Liver (tissue), 9 donors: ENCODE results near the gene ARID5A. TPM values are rescaled to one million over a fixed set of nuclear protein-coding genes. Genes with fewer than 3 reads are reported as not detected.
A peak's percentile ranks its signal among the peaks of the same experiment; 100 is the strongest.

Source experiments
- DNase-seq: peaks from one replicate; pipeline ENCODE4 v3.0.0-alpha.2; 2017; ENCODE audit warnings: low spot score
- H3K27ac ChIP-seq, 2 donors: one replicate each; pipeline ENCODE4 v1.7.0; 2013; ENCODE audit warnings: inconsistent platforms in 2 of 2, low read length in 2 of 2, control low read depth in 1 of 2, low read depth in 1 of 2, mild to moderate bottlenecking in 1 of 2
- H3K27me3 ChIP-seq, 4 donors: one replicate each; pipeline versions ENCODE4 v1.6.1 to v1.7.0; 2013; ENCODE audit warnings: low read length in 3 of 4, inconsistent platforms in 1 of 4, mild to moderate bottlenecking in 1 of 4, moderate library complexity in 1 of 4; ENCODE audit not compliant: control insufficient read depth in 4 of 4, insufficient read depth in 4 of 4
- H3K36me3 ChIP-seq, 4 donors: one replicate each; pipeline versions ENCODE4 v1.6.1 to v1.7.0; 2013; ENCODE audit warnings: low read length in 3 of 4, mild to moderate bottlenecking in 3 of 4, low read depth in 1 of 4, moderate library complexity in 1 of 4; ENCODE audit not compliant: control insufficient read depth in 4 of 4, insufficient read depth in 3 of 4
- H3K4me1 ChIP-seq, 4 donors: one replicate each; pipeline versions ENCODE4 v1.6.1 to v1.7.0; 2013; ENCODE audit warnings: low read length in 3 of 4, mild to moderate bottlenecking in 3 of 4, moderate library complexity in 1 of 4; ENCODE audit not compliant: control insufficient read depth in 4 of 4, insufficient read depth in 4 of 4
- H3K4me3 ChIP-seq, 3 donors: one replicate each; pipeline versions ENCODE4 v1.6.1 to v1.7.0; 2013; ENCODE audit warnings: low read length in 3 of 3, control low read depth in 1 of 3, low read depth in 1 of 3, mild to moderate bottlenecking in 1 of 3
- H3K9ac ChIP-seq, 2 donors: one replicate each; pipeline ENCODE4 v1.7.0; 2013; ENCODE audit warnings: low read length in 2 of 2, mild to moderate bottlenecking in 2 of 2, moderate library complexity in 2 of 2, control low read depth in 1 of 2, low read depth in 1 of 2
- H3K9me3 ChIP-seq, 4 donors: one replicate each; pipeline versions ENCODE4 v1.6.1 to v1.7.0; 2013; ENCODE audit warnings: low read length in 3 of 4; ENCODE audit not compliant: control insufficient read depth in 4 of 4
- ATF3 ChIP-seq: IDR thresholded peaks from 2 replicates; pipeline ENCODE4 v1.6.1; 2016; ENCODE audit warnings: antibody characterized with exemption
- EGR1 ChIP-seq, 2 donors: IDR thresholded peaks; 2 replicates each; pipeline ENCODE4 v1.6.1; 2016 to 2018; ENCODE audit warnings: antibody characterized with exemption in 2 of 2, low read depth in 2 of 2
- GABPA ChIP-seq, 2 donors: IDR thresholded peaks in 1 of 2; conservative IDR thresholded peaks in 1 of 2; 2 replicates each; pipeline ENCODE4 v1.6.1; 2016; ENCODE audit warnings: antibody characterized with exemption in 2 of 2, mild to moderate bottlenecking in 1 of 2, moderate library complexity in 1 of 2
- HNF4A ChIP-seq, 2 donors: conservative IDR thresholded peaks; 2 replicates each; pipeline ENCODE4 v1.6.1; 2016; ENCODE audit warnings: antibody characterized with exemption in 2 of 2, mild to moderate bottlenecking in 2 of 2
- JUND ChIP-seq, 2 donors: IDR thresholded peaks; 2 replicates each; pipeline ENCODE4 v1.6.1; 2016; ENCODE audit warnings: antibody characterized with exemption in 2 of 2
- NR2F2 ChIP-seq: IDR thresholded peaks from 2 replicates; pipeline ENCODE4 v1.6.1; 2016; ENCODE audit warnings: antibody characterized with exemption
- REST ChIP-seq: IDR thresholded peaks from 2 replicates; pipeline ENCODE4 v1.6.1; 2016; ENCODE audit warnings: antibody characterized with exemption, mild to moderate bottlenecking
- SP1 ChIP-seq: IDR thresholded peaks from 2 replicates; pipeline ENCODE4 v1.6.1; 2018; ENCODE audit warnings: antibody characterized with exemption, mild to moderate bottlenecking
- TAF1 ChIP-seq: conservative IDR thresholded peaks from 2 replicates; pipeline ENCODE4 v1.6.1; 2016; ENCODE audit warnings: antibody characterized with exemption, mild to moderate bottlenecking
- WGBS: extraction: QIAGEN DNeasy Blood & Tissue Kit; methylation state at CpG from one replicate; pipeline ENCODE4 v1.1.7; 2013; 5-methylcytosine and 5-hydroxymethylcytosine counted together
- polyA plus RNA-seq, 2 donors: library from polyadenylated mRNA; stranded (reverse) in 1 of 2; unstranded in 1 of 2; fragments of 200-250 nt in 1 of 2; fragments of >200 nt in 1 of 2; fragmentation: Nextera tagmentation in 1 of 2; extraction: Ambion mirVana in 1 of 2; gene quantifications; one replicate each; pipeline versions ENCODE4 v1.2.1 to v1.2.3, GENCODE V29; 2013 to 2015
- total RNA-seq, 2 donors: library from RNA; depleted of rRNA; stranded (reverse); fragments of >200 nt; gene quantifications; one replicate each; pipeline ENCODE4 v1.2.3, GENCODE V29; 2014
- TF ChIP-seq, protein P1 (sequence below): IDR thresholded peaks from 2 replicates; pipeline ENCODE4 v1.6.1; 2016; ENCODE audit warnings: antibody characterized with exemption
- donor health status: healthy.
- donor health status: healthy.
- donor health status: healthy.
- donor health status: healthy.
- donor health status: healthy.

Gene ARID5A
- total and polyA plus RNA-seq, 4 donors = 7.4 to 17.8 (median 11.0) TPM

- peaks cover 3 to 10% (median 7%) of the 10 kb centered on the region in 4 donors for H3K4me1 ChIP-seq
These were observed 2.1 kb downstream of the ARID5A start for GRCh38 chr2:96538487-96539214.

DNA sequence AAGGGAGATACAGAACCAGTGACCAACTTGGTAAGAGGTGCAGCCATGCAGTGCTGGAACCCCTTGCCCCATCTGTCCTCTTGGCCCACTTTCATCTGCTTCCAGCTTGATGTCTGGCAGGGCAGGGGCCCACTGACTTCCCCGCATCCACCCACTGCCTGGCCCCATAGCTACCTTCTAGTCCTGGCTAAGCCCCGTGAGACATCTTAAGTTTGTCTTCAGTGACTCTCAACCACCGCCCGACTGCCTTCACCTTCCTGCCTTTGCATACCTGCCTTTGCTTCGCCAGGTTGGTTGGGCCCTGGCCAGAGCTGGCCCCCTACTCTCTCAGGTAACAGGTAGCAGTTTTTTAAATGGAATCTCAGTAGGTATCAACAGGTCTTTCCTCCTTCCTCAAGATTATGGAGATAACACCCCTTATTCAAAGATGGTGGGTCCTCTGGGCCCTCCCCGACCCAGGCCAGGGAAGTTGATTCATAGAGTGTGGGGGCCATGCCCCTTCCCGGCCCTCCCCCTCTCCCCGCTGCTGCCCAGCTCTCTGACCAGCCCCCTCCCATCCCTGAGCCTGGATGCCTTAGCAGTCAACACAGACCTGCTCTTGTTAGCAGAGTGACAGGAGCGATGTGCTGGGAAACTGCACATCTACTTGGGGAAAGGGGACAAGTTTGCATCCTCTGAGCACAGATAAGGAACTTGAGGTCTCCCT lies 2.8 kb downstream of the ARID5A start:
- TF ChIP-seq ATF3 (no peak), REST (no peak), NR2F2 (no peak)
- H3K36me3 ChIP-seq = no peaks in the 10 kb centered on the region
- no peak overlapping the region for H3K4me3 ChIP-seq
- H3K4me1 ChIP-seq = peaks cover 3 to 10% (median 7%) of the 10 kb centered on the region in 4 donors
- no peaks in the 10 kb centered on the region for H3K27me3 ChIP-seq
- no peaks in the 10 kb centered on the region for H3K9me3 ChIP-seq
- H3K27ac ChIP-seq = peak overlapping the region; percentile 3 to 34
- no peak overlapping the region for H3K9ac ChIP-seq
- 88% methylated on average over 9 of the region's 9 CpGs for WGBS
- DNase-seq = no peak

More at GRCh38 chr2:96538487-96539214, 2.1 kb downstream of the ARID5A start:
- H3K27ac ChIP-seq = peak overlapping the region; percentile 87 to 91
- H3K9me3 ChIP-seq = no peaks in the 10 kb centered on the region
- H3K36me3 ChIP-seq = no peaks in the 10 kb centered on the region
- no peak for DNase-seq
- TF ChIP-seq EGR1 (IDR thresholded peaks at IDR 0.05; ENCODE audit: low read depth in 2 of 2) = no peak
- peak; percentile 30 for TF ChIP-seq TAF1
- TF ChIP-seq, protein P1, sequence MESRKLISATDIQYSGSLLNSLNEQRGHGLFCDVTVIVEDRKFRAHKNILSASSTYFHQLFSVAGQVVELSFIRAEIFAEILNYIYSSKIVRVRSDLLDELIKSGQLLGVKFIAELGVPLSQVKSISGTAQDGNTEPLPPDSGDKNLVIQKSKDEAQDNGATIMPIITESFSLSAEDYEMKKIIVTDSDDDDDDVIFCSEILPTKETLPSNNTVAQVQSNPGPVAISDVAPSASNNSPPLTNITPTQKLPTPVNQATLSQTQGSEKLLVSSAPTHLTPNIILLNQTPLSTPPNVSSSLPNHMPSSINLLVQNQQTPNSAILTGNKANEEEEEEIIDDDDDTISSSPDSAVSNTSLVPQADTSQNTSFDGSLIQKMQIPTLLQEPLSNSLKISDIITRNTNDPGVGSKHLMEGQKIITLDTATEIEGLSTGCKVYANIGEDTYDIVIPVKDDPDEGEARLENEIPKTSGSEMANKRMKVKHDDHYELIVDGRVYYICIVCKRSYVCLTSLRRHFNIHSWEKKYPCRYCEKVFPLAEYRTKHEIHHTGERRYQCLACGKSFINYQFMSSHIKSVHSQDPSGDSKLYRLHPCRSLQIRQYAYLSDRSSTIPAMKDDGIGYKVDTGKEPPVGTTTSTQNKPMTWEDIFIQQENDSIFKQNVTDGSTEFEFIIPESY = no peak
- TF ChIP-seq SP1 = peak; percentile 29
- no peak for TF ChIP-seq ATF3
- no peak for TF ChIP-seq HNF4A (conservative IDR thresholded peaks at IDR 0.05)
- no peak for TF ChIP-seq GABPA (IDR thresholded peaks at IDR 0.05 in 1 of 2, conservative IDR thresholded peaks at IDR 0.05 in 1 of 2)
- no peak for TF ChIP-seq JUND (IDR thresholded peaks at IDR 0.05)
- no peaks in the 10 kb centered on the region for H3K27me3 ChIP-seq
- peak overlapping the region; percentile 42 to 53 for H3K9ac ChIP-seq
- H3K4me3 ChIP-seq = peak overlapping the region in 2 of 3 donors; percentile 4 to 45
- 61% methylated on average over 24 of the region's 24 CpGs for WGBS
